T-helper 1 cell treated with Interleukin-12 subunit alpha and Interleukin-12 subunit beta and Interleukin-4 antibody, amounts not matched to agents 30 μg/mL and 1 μg/mL, for 36 hours (primary cell): ENCODE data around the gene NR1D2.

ENCODE experiments used
- H3K27ac Mint-ChIP-seq: one replicate; pipeline ENCODE4 v1.8.0; 2021; ENCODE audit warnings: mild to moderate bottlenecking, mixed read lengths
- H3K27me3 Mint-ChIP-seq: one replicate; pipeline ENCODE4 v1.8.0; 2021; ENCODE audit warnings: low read depth, mixed read lengths
- H3K36me3 Mint-ChIP-seq: one replicate; pipeline ENCODE4 v1.8.0; 2021; ENCODE audit warnings: low read depth, mixed read lengths
- H3K4me1 Mint-ChIP-seq: one replicate; pipeline ENCODE4 v1.8.0; 2021; ENCODE audit warnings: low read depth, mixed read lengths
- H3K4me3 Mint-ChIP-seq: one replicate; pipeline ENCODE4 v1.8.0; 2021; ENCODE audit warnings: mild to moderate bottlenecking, moderate library complexity, mixed read lengths
- H3K9me3 Mint-ChIP-seq: one replicate; pipeline ENCODE4 v1.8.0; 2021; ENCODE audit warnings: mixed read lengths

The NR1D2 gene

GRCh38 chr3:23944007-23944783, 891 bp upstream of the NR1D2 start:
- Mint-ChIP-seq H3K27ac (peak overlapping the region; percentile 62), H3K27me3 (peaks cover 41% of the 10 kb centered on the region), H3K36me3 (peaks cover 6% of the 10 kb centered on the region), H3K4me1 (peaks cover 8% of the 10 kb centered on the region), H3K9me3 (no peaks in the 10 kb centered on the region), H3K4me3 (peak overlapping the region; percentile 84)

- H3K36me3 Mint-ChIP-seq, result peaks cover 6% of the 10 kb centered on the region
- H3K27me3 Mint-ChIP-seq, result peaks cover 36% of the 10 kb centered on the region
- no peak overlapping the region for H3K27ac Mint-ChIP-seq
- no peaks in the 10 kb centered on the region for H3K9me3 Mint-ChIP-seq
- peaks cover 21% of the 10 kb centered on the region for H3K4me1 Mint-ChIP-seq
- no peak overlapping the region for H3K4me3 Mint-ChIP-seq
Observed at GRCh38 chr3:23945663-23945912, 502 bp downstream of the NR1D2 start.

- H3K27me3 Mint-ChIP-seq, result peaks cover 36% of the 10 kb centered on the region
- no peaks in the 10 kb centered on the region for H3K9me3 Mint-ChIP-seq
- peak overlapping the region; percentile 80 for H3K4me3 Mint-ChIP-seq
- H3K27ac Mint-ChIP-seq, result peak overlapping the region; percentile 79
- peaks cover 22% of the 10 kb centered on the region for H3K4me1 Mint-ChIP-seq
- H3K36me3 Mint-ChIP-seq, result peaks cover 6% of the 10 kb centered on the region
Observed at GRCh38 chr3:23945913-23946687, 1.0 kb downstream of the NR1D2 start.

- Mint-ChIP-seq H3K27me3 (peaks cover 18% of the 10 kb centered on the region), H3K36me3 (peaks cover 6% of the 10 kb centered on the region), H3K9me3 (no peaks in the 10 kb centered on the region), H3K4me1 (peaks cover 32% of the 10 kb centered on the region), H3K4me3 (no peak overlapping the region), H3K27ac (no peak overlapping the region)
Observed at GRCh38 chr3:23948761-23949160, 3.7 kb downstream of the NR1D2 start.

GRCh38 chr3:23949784-23950183, 4.7 kb downstream of the NR1D2 start:
- H3K4me1 Mint-ChIP-seq, result peaks cover 27% of the 10 kb centered on the region
- H3K36me3 Mint-ChIP-seq, result peaks cover 6% of the 10 kb centered on the region
- H3K27ac Mint-ChIP-seq, result peak overlapping the region; percentile 79
- H3K4me3 Mint-ChIP-seq, result peak overlapping the region; percentile 58
- peaks cover 8% of the 10 kb centered on the region for H3K27me3 Mint-ChIP-seq
- no peaks in the 10 kb centered on the region for H3K9me3 Mint-ChIP-seq

- H3K36me3 Mint-ChIP-seq, result peaks cover 6% of the 10 kb centered on the region
- H3K4me3 Mint-ChIP-seq, result peak overlapping the region; percentile 58
- H3K4me1 Mint-ChIP-seq, result peaks cover 27% of the 10 kb centered on the region
- peaks cover 8% of the 10 kb centered on the region for H3K27me3 Mint-ChIP-seq
- H3K27ac Mint-ChIP-seq, result peak overlapping the region; percentile 79
- no peaks in the 10 kb centered on the region for H3K9me3 Mint-ChIP-seq
Observed at GRCh38 chr3:23950293-23950692, 5.2 kb downstream of the NR1D2 start.

- H3K4me1 Mint-ChIP-seq, result peaks cover 23% of the 10 kb centered on the region
- no peaks in the 10 kb centered on the region for H3K9me3 Mint-ChIP-seq
- H3K4me3 Mint-ChIP-seq, result no peak overlapping the region
- peaks cover 4% of the 10 kb centered on the region for H3K27me3 Mint-ChIP-seq
- peaks cover 6% of the 10 kb centered on the region for H3K36me3 Mint-ChIP-seq
- H3K27ac Mint-ChIP-seq, result no peak overlapping the region
Observed at GRCh38 chr3:23952646-23953045, 7.6 kb downstream of the NR1D2 start.

- Mint-ChIP-seq H3K4me3 (no peak overlapping the region), H3K36me3 (peaks cover 3% of the 10 kb centered on the region), H3K9me3 (no peaks in the 10 kb centered on the region), H3K27me3 (no peaks in the 10 kb centered on the region), H3K27ac (no peak overlapping the region), H3K4me1 (peaks cover 23% of the 10 kb centered on the region)
Observed at GRCh38 chr3:23953523-23953922, 8.4 kb downstream of the NR1D2 start.

GRCh38 chr3:23954144-23954543, 9.1 kb downstream of the NR1D2 start:
- no peak overlapping the region for H3K4me3 Mint-ChIP-seq
- H3K27ac Mint-ChIP-seq, result no peak overlapping the region
- no peaks in the 10 kb centered on the region for H3K27me3 Mint-ChIP-seq
- H3K4me1 Mint-ChIP-seq, result peaks cover 24% of the 10 kb centered on the region
- H3K36me3 Mint-ChIP-seq, result peaks cover 3% of the 10 kb centered on the region
- no peaks in the 10 kb centered on the region for H3K9me3 Mint-ChIP-seq

- Mint-ChIP-seq H3K4me1 (peaks cover 6% of the 10 kb centered on the region), H3K9me3 (no peaks in the 10 kb centered on the region), H3K36me3 (peaks cover 3% of the 10 kb centered on the region), H3K4me3 (no peak overlapping the region), H3K27me3 (no peaks in the 10 kb centered on the region), H3K27ac (no peak overlapping the region)
Observed at GRCh38 chr3:23956701-23957100, 11.6 kb downstream of the NR1D2 start.

- Mint-ChIP-seq H3K4me1 (peaks cover 2% of the 10 kb centered on the region), H3K36me3 (peaks cover 5% of the 10 kb centered on the region), H3K9me3 (no peaks in the 10 kb centered on the region), H3K27me3 (no peaks in the 10 kb centered on the region), H3K4me3 (no peak overlapping the region), H3K27ac (no peak overlapping the region)
Observed at GRCh38 chr3:23959135-23959900, 14.2 kb downstream of the NR1D2 start.

GRCh38 chr3:23960649-23961048, 15.6 kb downstream of the NR1D2 start:
- Mint-ChIP-seq H3K27ac (no peak overlapping the region), H3K27me3 (no peaks in the 10 kb centered on the region), H3K36me3 (peaks cover 6% of the 10 kb centered on the region), H3K4me1 (peaks cover 2% of the 10 kb centered on the region), H3K4me3 (no peak overlapping the region), H3K9me3 (no peaks in the 10 kb centered on the region)

- peaks cover 2% of the 10 kb centered on the region for H3K4me1 Mint-ChIP-seq
- peaks cover 6% of the 10 kb centered on the region for H3K36me3 Mint-ChIP-seq
- H3K9me3 Mint-ChIP-seq, result no peaks in the 10 kb centered on the region
- no peak overlapping the region for H3K27ac Mint-ChIP-seq
- H3K27me3 Mint-ChIP-seq, result no peaks in the 10 kb centered on the region
- no peak overlapping the region for H3K4me3 Mint-ChIP-seq
Observed at GRCh38 chr3:23961066-23961465, 16.0 kb downstream of the NR1D2 start.

- Mint-ChIP-seq H3K27ac (no peak overlapping the region), H3K4me3 (no peak overlapping the region), H3K36me3 (peaks cover 3% of the 10 kb centered on the region)
Observed at GRCh38 chr3:23961913-23962312, 16.8 kb downstream of the NR1D2 start.

More at GRCh38 chr3:23961913-23962312, 16.8 kb downstream of the NR1D2 start:
- no peaks in the 10 kb centered on the region for H3K9me3 Mint-ChIP-seq
- no peaks in the 10 kb centered on the region for H3K27me3 Mint-ChIP-seq
- peaks cover 2% of the 10 kb centered on the region for H3K4me1 Mint-ChIP-seq
